ENCODE results near the gene NCOA1. TPM values are rescaled to one million over a fixed set of nuclear protein-coding genes. Genes with fewer than 3 reads are reported as not detected.

Gene NCOA1
- polyA plus RNA-seq, 1 donor (not counting 4 experiments of a cell fraction or from before 2014, with no cell fraction given), result 5.0 TPM

- Histone ChIP-seq H2AFZ (ENCODE audit: control insufficient read depth, low read length) (no peak overlapping the region), H3K4me2 (ENCODE audit: control insufficient read depth, extremely low read depth, insufficient read depth, low read depth, low read length) (no peak overlapping the region), H4K20me1 (ENCODE audit: control insufficient read depth, extremely low read depth, insufficient read depth, low read length) (no peaks in the 10 kb centered on the region), H3K79me2 (ENCODE audit: control insufficient read depth, insufficient read depth, low read length) (no peaks in the 10 kb centered on the region), H3K4me3 (ENCODE audit: control insufficient read depth in 2 of 3, extremely low read depth in 1 of 3, insufficient read depth in 2 of 3, low read depth in 1 of 3, low read length in 3 of 3) (no peak overlapping the region), H3K36me3 (ENCODE audit: control insufficient read depth in 2 of 2, extremely low read depth in 1 of 2, insufficient read depth in 2 of 2, low read length in 2 of 2) (no peaks in the 10 kb centered on the region), H3K9me3 (ENCODE audit: control insufficient read depth, low read depth, low read length) (no peaks in the 10 kb centered on the region), H3K27ac (ENCODE audit: control insufficient read depth, insufficient read depth, low read length) (no peak overlapping the region), H3K9me1 (ENCODE audit: control insufficient read depth, extremely low read depth, insufficient read depth, low read length) (no peaks in the 10 kb centered on the region), H3K4me1 (ENCODE audit: control insufficient read depth, extremely low read depth, insufficient read depth, low read length) (no peaks in the 10 kb centered on the region), H3K27me3 (ENCODE audit: control insufficient read depth, extremely low read depth, insufficient read depth, low read length) (no peaks in the 10 kb centered on the region), H3K9ac (ENCODE audit: control insufficient read depth, extremely low read depth, insufficient read depth, low read length) (no peak overlapping the region)
- dilution Hi-C loops (cut with MboI; ENCODE audit: extremely low pct_ligation_motif_present, low sequenced_read_pairs), result no loop called here
- TF ChIP-seq CTCF (optimal IDR thresholded peaks at IDR 0.05 in 1 of 3, IDR thresholded peaks at IDR 0.05 in 1 of 3, conservative IDR thresholded peaks at IDR 0.05 in 1 of 3; ENCODE audit: extremely low read depth in 1 of 3, insufficient read depth in 2 of 3, low read length in 3 of 3), result no peak
- no peak for TF ChIP-seq EZH2 (IDR thresholded peaks at IDR 0.05; ENCODE audit: low read length)
- FAIRE-seq, result no peak
- DNase-seq (ENCODE audit: low read depth, low spot score), result no peak
Observed at GRCh38 chr2:24742730-24743129, 251.7 kb downstream of the NCOA1 start.

- no peaks in the 10 kb centered on the region for H3K79me2 ChIP-seq (ENCODE audit: control insufficient read depth, insufficient read depth, low read length)
- H3K4me3 ChIP-seq (ENCODE audit: control insufficient read depth in 2 of 3, extremely low read depth in 1 of 3, insufficient read depth in 2 of 3, low read depth in 1 of 3, low read length in 3 of 3), result no peak overlapping the region
- dilution Hi-C loops (cut with MboI; ENCODE audit: extremely low pct_ligation_motif_present, low sequenced_read_pairs), result no loop called here
- H3K4me1 ChIP-seq (ENCODE audit: control insufficient read depth, extremely low read depth, insufficient read depth, low read length), result no peaks in the 10 kb centered on the region
- no peak for TF ChIP-seq EZH2 (IDR thresholded peaks at IDR 0.05; ENCODE audit: low read length)
- no peak for TF ChIP-seq CTCF (optimal IDR thresholded peaks at IDR 0.05 in 1 of 3, IDR thresholded peaks at IDR 0.05 in 1 of 3, conservative IDR thresholded peaks at IDR 0.05 in 1 of 3; ENCODE audit: extremely low read depth in 1 of 3, insufficient read depth in 2 of 3, low read length in 3 of 3)
- H3K9me3 ChIP-seq (ENCODE audit: control insufficient read depth, low read depth, low read length), result no peaks in the 10 kb centered on the region
- no peak overlapping the region for H3K4me2 ChIP-seq (ENCODE audit: control insufficient read depth, extremely low read depth, insufficient read depth, low read depth, low read length)
- H3K9ac ChIP-seq (ENCODE audit: control insufficient read depth, extremely low read depth, insufficient read depth, low read length), result no peak overlapping the region
- H4K20me1 ChIP-seq (ENCODE audit: control insufficient read depth, extremely low read depth, insufficient read depth, low read length), result no peaks in the 10 kb centered on the region
- no peak overlapping the region for H2AFZ ChIP-seq (ENCODE audit: control insufficient read depth, low read length)
- no peaks in the 10 kb centered on the region for H3K27me3 ChIP-seq (ENCODE audit: control insufficient read depth, extremely low read depth, insufficient read depth, low read length)
- H3K9me1 ChIP-seq (ENCODE audit: control insufficient read depth, extremely low read depth, insufficient read depth, low read length), result no peaks in the 10 kb centered on the region
- no peak for FAIRE-seq
- H3K27ac ChIP-seq (ENCODE audit: control insufficient read depth, insufficient read depth, low read length), result no peak overlapping the region
- no peaks in the 10 kb centered on the region for H3K36me3 ChIP-seq (ENCODE audit: control insufficient read depth in 2 of 2, extremely low read depth in 1 of 2, insufficient read depth in 2 of 2, low read length in 2 of 2)
- DNase-seq (ENCODE audit: low read depth, low spot score), result no peak
Observed at GRCh38 chr2:24743924-24744323, 252.9 kb downstream of the NCOA1 start.

Data from keratinocyte (primary cell).